HG02938 (cell line): ENCODE data around the gene PSMD3.
"Not testable (repeated sequence)": the region's sequence is repeated elsewhere in the genome, so short reads cannot be mapped to it uniquely, and the experiment has no call there.

Experiments used
- ATAC-seq: cut with Tn5 transposase; IDR thresholded peaks from one replicate; pipeline ENCODE4 v1.9.1; 2021; ENCODE audit warnings: mild to moderate bottlenecking, moderate library complexity; ENCODE audit not compliant: unreplicated experiment

Gene PSMD3

DNA sequence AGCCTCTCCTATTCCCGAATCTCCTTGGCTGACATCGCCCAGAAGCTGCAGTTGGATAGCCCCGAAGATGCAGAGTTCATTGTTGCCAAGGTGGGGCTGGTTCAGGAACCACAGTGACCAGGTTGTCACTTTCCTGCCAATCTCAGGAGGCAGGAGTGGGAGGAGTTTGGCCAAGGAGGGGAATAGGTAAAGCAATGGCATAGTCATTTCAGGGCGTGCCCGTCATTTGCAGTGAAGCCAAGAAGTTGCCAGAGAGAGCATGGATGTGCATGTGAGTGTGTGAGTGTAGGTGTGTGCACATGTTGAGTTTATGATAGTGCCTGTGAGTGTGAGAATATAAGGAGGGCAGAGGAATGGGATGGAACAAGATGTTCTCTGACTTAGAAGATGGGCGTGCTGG is 14.8 kb downstream of the PSMD3 start:
- ATAC-seq, result no peak

- ATAC-seq, result no peak
Observed at GRCh38 chr17:39996162-39996561, 15.6 kb downstream of the PSMD3 start.

DNA sequence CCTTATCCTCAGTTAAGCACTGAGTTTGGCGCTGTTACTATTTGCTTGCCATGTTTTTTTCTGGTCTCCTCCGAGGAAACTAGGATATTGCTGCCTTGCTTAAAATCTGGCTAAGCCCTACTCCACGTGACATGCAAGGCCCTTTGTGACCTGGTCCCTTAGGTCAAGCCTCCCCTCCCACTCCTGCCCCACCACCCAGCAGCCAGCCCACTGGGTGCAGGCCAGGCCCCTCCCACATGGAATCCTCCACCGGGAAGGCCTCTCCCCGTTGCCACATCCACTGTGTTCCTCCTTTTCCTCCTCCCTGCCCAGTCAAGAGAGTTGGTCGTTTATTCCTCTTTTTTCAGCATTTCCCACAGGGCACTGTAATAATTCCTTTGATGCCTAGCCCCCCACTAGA is 16.2 kb downstream of the PSMD3 start:
- no peak for ATAC-seq

- no peak for ATAC-seq
Observed at GRCh38 chr17:39997543-39997942, 16.9 kb downstream of the PSMD3 start.

GRCh38 chr17:39999067-39999466 is 18.5 kb downstream of the PSMD3 start:
- no peak for ATAC-seq

DNA sequence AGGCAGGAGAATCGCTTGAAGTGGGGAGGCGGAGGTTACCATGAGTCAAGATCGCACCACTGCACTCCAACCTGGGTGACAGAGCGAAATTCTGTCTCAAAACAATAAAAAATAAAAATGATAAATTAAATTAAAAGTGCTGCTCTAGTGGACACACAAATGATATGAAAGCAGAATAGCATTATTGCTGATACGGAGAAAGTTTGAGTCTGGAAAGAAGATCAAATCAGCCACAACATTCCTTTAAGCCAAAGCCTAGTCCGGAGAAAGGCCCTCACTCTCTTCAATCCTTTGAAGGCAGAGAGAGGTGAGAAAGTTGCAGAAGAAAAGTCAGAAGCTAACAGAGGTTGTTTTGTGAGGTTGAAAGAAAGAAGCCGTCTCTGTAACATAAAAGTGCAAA is 19.6 kb downstream of the PSMD3 start:
- ATAC-seq, result no peak

DNA sequence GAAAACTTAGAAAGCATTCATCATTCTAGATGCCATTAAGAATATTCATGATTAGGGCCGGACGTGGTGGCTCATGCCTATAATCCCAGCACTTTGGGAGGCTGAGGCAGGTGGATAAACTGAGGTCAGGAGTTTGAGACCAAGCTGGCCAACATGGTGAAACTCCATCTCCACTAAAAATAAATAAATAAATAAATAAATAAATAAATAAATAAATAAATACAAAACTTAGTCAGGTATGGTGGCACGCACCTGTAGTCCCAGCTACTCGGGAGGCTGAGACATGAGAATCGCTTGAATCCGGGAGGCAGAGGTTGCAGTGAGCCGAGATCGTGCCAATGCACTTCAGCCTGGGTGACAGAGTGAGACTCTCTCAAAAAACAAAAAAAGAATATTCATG is 20.7 kb downstream of the PSMD3 start:
- ATAC-seq, result not testable (repeated sequence)

GRCh38 chr17:40004072-40004471 is 23.5 kb downstream of the PSMD3 start:
- no peak for ATAC-seq

DNA sequence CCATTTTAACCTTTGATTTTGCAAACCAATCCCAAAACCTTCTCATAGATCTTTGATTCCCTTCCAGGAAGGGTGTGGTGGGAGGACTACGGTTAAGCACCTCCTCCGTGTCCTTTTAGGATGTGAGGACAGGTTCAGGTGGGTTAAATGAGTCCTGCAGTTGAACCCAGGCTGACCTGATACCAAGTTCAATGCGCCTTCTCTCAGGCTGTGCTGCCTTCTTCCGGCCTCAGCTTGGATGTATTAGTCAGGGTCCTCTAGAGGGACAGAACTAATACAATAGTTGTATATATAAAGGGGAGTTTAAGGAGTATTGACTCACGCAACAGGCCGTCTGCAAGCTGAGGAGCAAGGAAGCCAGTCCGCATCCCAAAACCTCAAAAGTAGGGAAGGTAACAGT is 24.1 kb downstream of the PSMD3 start:
- no peak for ATAC-seq

DNA sequence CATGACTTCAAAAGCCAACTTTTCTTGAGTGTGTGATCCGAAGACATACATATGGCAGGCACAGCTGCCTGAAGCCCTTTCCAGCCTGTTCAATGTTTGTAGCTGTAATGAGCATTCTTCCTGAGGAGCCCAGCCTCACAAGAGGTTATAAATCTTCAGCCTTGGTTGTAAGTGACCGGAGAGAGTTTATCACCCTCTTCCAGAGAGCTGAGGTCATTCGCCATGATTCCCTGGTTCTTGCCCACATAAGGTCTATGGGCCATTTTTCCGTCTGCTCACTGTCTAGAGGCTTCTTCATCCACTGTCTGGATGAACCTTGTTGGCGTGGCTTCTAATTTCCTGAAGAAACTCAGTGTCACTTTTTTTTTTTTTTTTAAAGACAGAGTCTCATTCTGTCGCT is 24.9 kb downstream of the PSMD3 start:
- ATAC-seq, result no peak

DNA sequence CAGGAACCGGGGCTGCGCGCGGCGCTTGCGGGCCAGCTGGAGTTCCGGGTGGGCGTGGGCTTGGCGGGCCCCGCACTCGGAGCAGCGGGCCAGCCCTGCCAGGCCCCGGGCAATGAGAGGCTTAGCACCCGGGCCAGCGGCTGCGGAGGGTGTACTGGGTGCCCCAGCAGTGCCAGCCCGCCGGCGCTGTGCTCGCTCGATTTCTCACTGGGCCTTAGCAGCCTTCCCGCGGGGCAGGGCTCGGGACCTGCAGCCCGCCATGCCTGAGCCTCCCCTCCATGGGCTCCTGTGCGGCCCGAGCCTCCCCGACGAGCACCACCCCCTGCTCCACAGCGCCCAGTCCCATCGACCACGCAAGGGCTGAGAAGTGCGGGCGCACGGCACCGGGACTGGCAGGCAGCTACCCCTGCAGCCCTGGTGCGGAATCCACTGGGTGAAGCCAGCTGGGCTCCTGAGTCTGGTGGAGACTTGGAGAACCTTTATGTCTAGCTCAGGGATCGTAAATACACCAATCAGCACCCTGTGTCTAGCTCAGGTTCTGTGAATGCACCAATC is 30.4 kb downstream of the PSMD3 start:
- not testable (repeated sequence) for ATAC-seq

DNA sequence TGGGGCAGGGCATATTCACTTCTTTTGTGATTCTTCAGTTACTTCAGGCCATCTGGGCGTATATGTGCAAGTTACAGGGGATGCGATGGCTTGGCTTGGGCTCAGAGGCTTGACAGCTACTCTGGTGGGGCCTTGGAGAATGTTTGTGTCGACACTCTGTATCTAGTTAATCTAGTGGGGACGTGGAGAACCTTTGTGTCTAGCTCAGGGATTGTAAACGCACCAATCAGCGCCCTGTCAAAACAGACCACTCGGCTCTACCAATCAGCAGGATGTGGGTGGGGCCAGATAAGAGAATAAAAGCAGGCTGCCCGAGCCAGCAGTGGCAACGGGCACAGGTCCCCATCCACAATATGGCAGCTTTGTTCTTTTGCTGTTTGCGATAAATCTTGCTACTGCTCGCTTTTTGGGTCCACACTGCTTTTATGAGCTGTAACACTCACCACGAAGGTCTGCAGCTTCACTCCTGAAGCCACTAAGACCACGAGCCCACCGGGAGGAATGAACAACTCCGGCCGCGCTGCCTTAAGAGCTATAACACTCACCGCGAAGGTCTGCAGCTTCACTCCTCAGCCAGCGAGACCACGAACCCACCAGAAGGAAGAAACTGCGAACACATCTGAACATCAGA is 31.5 kb downstream of the PSMD3 start:
- not testable (repeated sequence) for ATAC-seq

GRCh38 chr17:40014375-40014980 is 33.9 kb downstream of the PSMD3 start:
- ATAC-seq, result no peak

DNA sequence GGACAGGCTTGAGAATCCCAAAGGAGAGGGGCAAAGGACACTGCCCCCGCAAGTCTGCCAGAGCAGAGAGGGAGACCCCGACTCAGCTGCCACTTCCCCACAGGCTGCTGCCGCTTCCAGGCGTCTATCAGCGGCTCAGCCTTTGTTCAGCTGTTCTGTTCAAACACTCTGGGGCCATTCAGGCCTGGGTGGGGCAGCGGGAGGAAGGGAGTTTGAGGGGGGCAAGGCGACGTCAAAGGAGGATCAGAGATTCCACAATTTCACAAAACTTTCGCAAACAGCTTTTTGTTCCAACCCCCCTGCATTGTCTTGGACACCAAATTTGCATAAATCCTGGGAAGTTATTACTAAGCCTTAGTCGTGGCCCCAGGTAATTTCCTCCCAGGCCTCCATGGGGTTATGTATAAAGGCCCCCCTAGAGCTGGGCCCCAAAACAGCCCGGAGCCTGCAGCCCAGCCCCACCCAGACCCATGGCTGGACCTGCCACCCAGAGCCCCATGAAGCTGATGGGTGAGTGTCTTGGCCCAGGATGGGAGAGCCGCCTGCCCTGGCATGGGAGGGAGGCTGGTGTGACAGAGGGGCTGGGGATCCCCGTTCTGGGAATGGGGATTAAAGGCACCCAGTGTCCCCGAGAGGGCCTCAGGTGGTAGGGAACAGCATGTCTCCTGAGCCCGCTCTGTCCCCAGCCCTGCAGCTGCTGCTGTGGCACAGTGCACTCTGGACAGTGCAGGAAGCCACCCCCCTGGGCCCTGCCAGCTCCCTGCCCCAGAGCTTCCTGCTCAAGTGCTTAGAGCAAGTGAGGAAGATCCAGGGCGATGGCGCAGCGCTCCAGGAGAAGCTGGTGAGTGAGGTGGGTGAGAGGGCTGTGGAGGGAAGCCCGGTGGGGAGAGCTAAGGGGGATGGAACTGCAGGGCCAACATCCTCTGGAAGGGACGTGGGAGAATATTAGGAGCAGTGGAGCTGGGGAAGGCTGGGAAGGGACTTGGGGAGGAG is 34.7 kb downstream of the PSMD3 start, which contains the start of gene CSF3:
Gene CSF3 (plus strand): TSS at position 436 of the 993 bp plus-strand sequence. CDS start 35 bp downstream, at position 471.
- ATAC-seq, result no peak

- no peak for ATAC-seq
Observed at GRCh38 chr17:40015998-40016985, 35.7 kb downstream of the PSMD3 start.

- no peak for ATAC-seq
Observed at GRCh38 chr17:40017422-40018080, 36.9 kb downstream of the PSMD3 start.

GRCh38 chr17:40018211-40019121 is 37.9 kb downstream of the PSMD3 start:
- ATAC-seq, result no peak

DNA sequence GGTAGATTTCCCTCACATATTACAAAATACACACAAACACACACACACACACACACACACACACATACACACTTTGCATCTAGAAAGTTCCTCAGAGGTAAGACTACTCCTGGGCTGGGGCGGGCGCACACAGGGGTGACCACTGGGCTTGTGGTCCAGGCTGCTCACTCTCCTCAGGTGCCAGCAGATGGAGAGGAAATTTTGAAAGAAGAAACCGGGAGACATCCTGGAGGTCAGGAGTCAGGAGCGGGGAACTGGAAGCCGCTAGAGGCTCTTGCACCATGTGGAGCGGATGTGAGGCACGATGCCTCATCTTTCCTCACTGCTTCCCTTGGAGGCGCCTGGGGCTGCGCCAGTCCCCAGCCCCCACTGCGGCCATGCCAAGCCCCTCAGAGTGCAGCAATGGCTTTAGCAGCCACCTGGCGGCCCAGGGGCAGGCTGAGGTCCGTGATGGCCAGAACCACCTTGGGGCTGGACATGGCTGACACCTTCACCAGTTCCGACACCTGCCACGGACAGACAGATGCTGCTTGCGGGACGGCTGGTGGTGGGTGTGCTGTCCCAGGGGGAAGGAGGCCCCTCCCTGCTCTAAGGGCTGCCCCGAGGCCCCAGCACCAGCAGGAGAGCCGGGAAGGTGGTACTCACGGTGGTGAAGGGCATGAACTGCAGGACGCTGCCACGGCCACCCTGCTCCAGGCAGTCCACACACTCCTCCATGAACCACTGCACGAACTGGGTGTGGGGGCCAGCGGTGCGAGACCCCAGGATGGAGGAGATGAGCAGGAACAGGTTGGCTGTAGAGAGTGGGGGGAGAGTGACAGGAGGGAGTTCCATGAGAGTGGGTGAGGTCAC is 38.8 kb downstream of the PSMD3 start:
- no peak for ATAC-seq
